ENCODE results near the gene RPTOR.

RPTOR gene

GRCh38 chr17:80902197-80902962 is 357.7 kb downstream of the RPTOR start:
- H3K9me3 ChIP-seq (ENCODE audit: control insufficient read depth in 1 of 2, low read length in 2 of 2), result no peaks in the 10 kb centered on the region
- H3K36me3 ChIP-seq (ENCODE audit: control insufficient read depth in 1 of 2, insufficient read depth in 2 of 2, low read length in 2 of 2), result peaks cover 8 to 33% of the 10 kb centered on the region in 2 donors
- no peaks in the 10 kb centered on the region for H3K4me1 ChIP-seq (ENCODE audit: control insufficient read depth in 1 of 2, insufficient read depth in 2 of 2, low read length in 2 of 2)
- H3K27ac ChIP-seq (ENCODE audit: low read length), result no peak overlapping the region
- no peaks in the 10 kb centered on the region for H3K27me3 ChIP-seq (ENCODE audit: low read depth, low read length)
- no peak overlapping the region for H3K4me3 ChIP-seq (ENCODE audit: low read depth in 1 of 2, low read length in 2 of 2)

GRCh38 chr17:80902963-80903611 is 358.4 kb downstream of the RPTOR start:
- peaks cover 11 to 39% of the 10 kb centered on the region in 2 donors for H3K36me3 ChIP-seq (ENCODE audit: control insufficient read depth in 1 of 2, insufficient read depth in 2 of 2, low read length in 2 of 2)
- no peaks in the 10 kb centered on the region for H3K9me3 ChIP-seq (ENCODE audit: control insufficient read depth in 1 of 2, low read length in 2 of 2)
- H3K27ac ChIP-seq (ENCODE audit: low read length), result no peak overlapping the region

GRCh38 chr17:80904036-80904753 is 359.6 kb downstream of the RPTOR start:
- Histone ChIP-seq H3K4me3 (ENCODE audit: low read depth in 1 of 2, low read length in 2 of 2) (no peak overlapping the region), H3K27me3 (ENCODE audit: low read depth, low read length) (no peaks in the 10 kb centered on the region), H3K9me3 (ENCODE audit: control insufficient read depth in 1 of 2, low read length in 2 of 2) (no peaks in the 10 kb centered on the region), H3K36me3 (ENCODE audit: control insufficient read depth in 1 of 2, insufficient read depth in 2 of 2, low read length in 2 of 2) (peaks cover 20 to 47% of the 10 kb centered on the region in 2 donors), H3K27ac (ENCODE audit: low read length) (no peak overlapping the region), H3K4me1 (ENCODE audit: control insufficient read depth in 1 of 2, insufficient read depth in 2 of 2, low read length in 2 of 2) (no peaks in the 10 kb centered on the region)

More at GRCh38 chr17:80902963-80903611, 358.4 kb downstream of the RPTOR start:
- no peaks in the 10 kb centered on the region for H3K4me1 ChIP-seq (ENCODE audit: control insufficient read depth in 1 of 2, insufficient read depth in 2 of 2, low read length in 2 of 2)
- H3K27me3 ChIP-seq (ENCODE audit: low read depth, low read length), result no peaks in the 10 kb centered on the region
- no peak overlapping the region for H3K4me3 ChIP-seq (ENCODE audit: low read depth in 1 of 2, low read length in 2 of 2)

GRCh38 chr17:80905586-80906230 is 361.1 kb downstream of the RPTOR start:
- no peaks in the 10 kb centered on the region for H3K4me1 ChIP-seq (ENCODE audit: control insufficient read depth in 1 of 2, insufficient read depth in 2 of 2, low read length in 2 of 2)
- peaks cover 31 to 55% of the 10 kb centered on the region in 2 donors for H3K36me3 ChIP-seq (ENCODE audit: control insufficient read depth in 1 of 2, insufficient read depth in 2 of 2, low read length in 2 of 2)
- no peak overlapping the region for H3K4me3 ChIP-seq (ENCODE audit: low read depth in 1 of 2, low read length in 2 of 2)

GRCh38 chr17:80906364-80907259 is 362.0 kb downstream of the RPTOR start:
- Histone ChIP-seq H3K4me3 (ENCODE audit: low read depth in 1 of 2, low read length in 2 of 2) (no peak overlapping the region), H3K36me3 (ENCODE audit: control insufficient read depth in 1 of 2, insufficient read depth in 2 of 2, low read length in 2 of 2) (peaks cover 31 to 55% of the 10 kb centered on the region in 2 donors)

More at GRCh38 chr17:80905586-80906230, 361.1 kb downstream of the RPTOR start:
- Histone ChIP-seq H3K27me3 (ENCODE audit: low read depth, low read length) (no peaks in the 10 kb centered on the region), H3K27ac (ENCODE audit: low read length) (no peak overlapping the region), H3K9me3 (ENCODE audit: control insufficient read depth in 1 of 2, low read length in 2 of 2) (no peaks in the 10 kb centered on the region)

GRCh38 chr17:80907281-80907680 is 362.6 kb downstream of the RPTOR start:
- peaks cover 35 to 61% of the 10 kb centered on the region in 2 donors for H3K36me3 ChIP-seq (ENCODE audit: control insufficient read depth in 1 of 2, insufficient read depth in 2 of 2, low read length in 2 of 2)

More at GRCh38 chr17:80906364-80907259, 362.0 kb downstream of the RPTOR start:
- Histone ChIP-seq H3K9me3 (ENCODE audit: control insufficient read depth in 1 of 2, low read length in 2 of 2) (no peaks in the 10 kb centered on the region), H3K27me3 (ENCODE audit: low read depth, low read length) (no peaks in the 10 kb centered on the region), H3K4me1 (ENCODE audit: control insufficient read depth in 1 of 2, insufficient read depth in 2 of 2, low read length in 2 of 2) (no peaks in the 10 kb centered on the region), H3K27ac (ENCODE audit: low read length) (no peak overlapping the region)

GRCh38 chr17:80908211-80908610 is 363.6 kb downstream of the RPTOR start:
- H3K9me3 ChIP-seq (ENCODE audit: control insufficient read depth in 1 of 2, low read length in 2 of 2), result no peaks in the 10 kb centered on the region
- H3K27ac ChIP-seq (ENCODE audit: low read length), result no peak overlapping the region
- no peak overlapping the region for H3K4me3 ChIP-seq (ENCODE audit: low read depth in 1 of 2, low read length in 2 of 2)
- peaks cover 37 to 63% of the 10 kb centered on the region in 2 donors for H3K36me3 ChIP-seq (ENCODE audit: control insufficient read depth in 1 of 2, insufficient read depth in 2 of 2, low read length in 2 of 2)
- no peaks in the 10 kb centered on the region for H3K27me3 ChIP-seq (ENCODE audit: low read depth, low read length)
- H3K4me1 ChIP-seq (ENCODE audit: control insufficient read depth in 1 of 2, insufficient read depth in 2 of 2, low read length in 2 of 2), result no peaks in the 10 kb centered on the region

More at GRCh38 chr17:80907281-80907680, 362.6 kb downstream of the RPTOR start:
- no peak overlapping the region for H3K4me3 ChIP-seq (ENCODE audit: low read depth in 1 of 2, low read length in 2 of 2)
- H3K27ac ChIP-seq (ENCODE audit: low read length), result no peak overlapping the region
- H3K27me3 ChIP-seq (ENCODE audit: low read depth, low read length), result no peaks in the 10 kb centered on the region
- no peaks in the 10 kb centered on the region for H3K9me3 ChIP-seq (ENCODE audit: control insufficient read depth in 1 of 2, low read length in 2 of 2)
- no peaks in the 10 kb centered on the region for H3K4me1 ChIP-seq (ENCODE audit: control insufficient read depth in 1 of 2, insufficient read depth in 2 of 2, low read length in 2 of 2)

GRCh38 chr17:80908776-80909175 is 364.1 kb downstream of the RPTOR start:
- Histone ChIP-seq H3K4me3 (ENCODE audit: low read depth in 1 of 2, low read length in 2 of 2) (no peak overlapping the region), H3K4me1 (ENCODE audit: control insufficient read depth in 1 of 2, insufficient read depth in 2 of 2, low read length in 2 of 2) (no peaks in the 10 kb centered on the region), H3K27ac (ENCODE audit: low read length) (no peak overlapping the region), H3K36me3 (ENCODE audit: control insufficient read depth in 1 of 2, insufficient read depth in 2 of 2, low read length in 2 of 2) (peaks cover 37 to 63% of the 10 kb centered on the region in 2 donors), H3K9me3 (ENCODE audit: control insufficient read depth in 1 of 2, low read length in 2 of 2) (no peaks in the 10 kb centered on the region), H3K27me3 (ENCODE audit: low read depth, low read length) (no peaks in the 10 kb centered on the region)

- Histone ChIP-seq H3K9me3 (ENCODE audit: control insufficient read depth in 1 of 2, low read length in 2 of 2) (no peaks in the 10 kb centered on the region), H3K36me3 (ENCODE audit: control insufficient read depth in 1 of 2, insufficient read depth in 2 of 2, low read length in 2 of 2) (peaks cover 37 to 71% of the 10 kb centered on the region in 2 donors), H3K4me3 (ENCODE audit: low read depth in 1 of 2, low read length in 2 of 2) (no peak overlapping the region), H3K27ac (ENCODE audit: low read length) (no peak overlapping the region), H3K27me3 (ENCODE audit: low read depth, low read length) (no peaks in the 10 kb centered on the region), H3K4me1 (ENCODE audit: control insufficient read depth in 1 of 2, insufficient read depth in 2 of 2, low read length in 2 of 2) (no peaks in the 10 kb centered on the region)
These were observed 365.0 kb downstream of the RPTOR start for GRCh38 chr17:80909635-80910034.

- Histone ChIP-seq H3K4me3 (ENCODE audit: low read depth in 1 of 2, low read length in 2 of 2) (no peak overlapping the region), H3K9me3 (ENCODE audit: control insufficient read depth in 1 of 2, low read length in 2 of 2) (no peaks in the 10 kb centered on the region), H3K4me1 (ENCODE audit: control insufficient read depth in 1 of 2, insufficient read depth in 2 of 2, low read length in 2 of 2) (no peaks in the 10 kb centered on the region), H3K36me3 (ENCODE audit: control insufficient read depth in 1 of 2, insufficient read depth in 2 of 2, low read length in 2 of 2) (peaks cover 37 to 74% of the 10 kb centered on the region in 2 donors), H3K27me3 (ENCODE audit: low read depth, low read length) (no peaks in the 10 kb centered on the region), H3K27ac (ENCODE audit: low read length) (no peak overlapping the region)
These were observed 365.4 kb downstream of the RPTOR start for GRCh38 chr17:80910043-80910442.

Measured in muscle layer of duodenum (tissue), 2 donors.